HL-60 (cell line): ENCODE data around the gene CNGB1.

Experiments
- DNase-seq, 2 experiments: peaks; one replicate each; pipeline ENCODE4 v3.0.0-alpha.2; 2010 to 2020; ENCODE audit warnings: low read depth in 1 of 2, low spot score in 1 of 2
- H3K27ac ChIP-seq: fragments of 250-450 bp; sonication (Bioruptor Pico); replicated peaks from 2 replicates; pipeline ENCODE4 v1.5.1; 2020; ENCODE audit warnings: mild to moderate bottlenecking, moderate library complexity
- H3K27me3 ChIP-seq: fragments of 250-450 bp; sonication (Bioruptor Pico); 2 replicates; pipeline ENCODE4 v1.5.1; 2021; ENCODE audit warnings: mild to moderate bottlenecking, moderate library complexity; ENCODE audit not compliant: insufficient read depth, poor library complexity, severe bottlenecking
- H3K4me3 ChIP-seq: replicated peaks from 2 replicates; pipeline ENCODE4 v1.5.1; 2011; ENCODE audit warnings: mild to moderate bottlenecking, control low read depth, low read length; ENCODE audit not compliant: insufficient read depth
- GABPA ChIP-seq: IDR thresholded peaks from 2 replicates; pipeline ENCODE4 v1.6.1; 2012; ENCODE audit warnings: low read depth
- POLR2AphosphoS5 ChIP-seq: IDR thresholded peaks from 2 replicates; pipeline ENCODE4 v1.6.1; 2012; ENCODE audit warnings: low read depth
- SPI1 ChIP-seq: IDR thresholded peaks from 2 replicates; pipeline ENCODE4 v1.6.1; 2012; ENCODE audit warnings: low read depth, mild to moderate bottlenecking, borderline replicate concordance
- TF ChIP-seq, protein P1 (sequence below): IDR thresholded peaks from 2 replicates; pipeline ENCODE4 v1.6.1; 2012; ENCODE audit warnings: low read depth; ENCODE audit not compliant: insufficient replicate concordance
- TF ChIP-seq, protein P2 (sequence below): IDR thresholded peaks from one replicate; pipeline ENCODE4 v1.5.1; 2011; ENCODE audit warnings: low read length, control low read depth, inconsistent platforms; ENCODE audit not compliant: insufficient read depth

Gene CNGB1

DNA sequence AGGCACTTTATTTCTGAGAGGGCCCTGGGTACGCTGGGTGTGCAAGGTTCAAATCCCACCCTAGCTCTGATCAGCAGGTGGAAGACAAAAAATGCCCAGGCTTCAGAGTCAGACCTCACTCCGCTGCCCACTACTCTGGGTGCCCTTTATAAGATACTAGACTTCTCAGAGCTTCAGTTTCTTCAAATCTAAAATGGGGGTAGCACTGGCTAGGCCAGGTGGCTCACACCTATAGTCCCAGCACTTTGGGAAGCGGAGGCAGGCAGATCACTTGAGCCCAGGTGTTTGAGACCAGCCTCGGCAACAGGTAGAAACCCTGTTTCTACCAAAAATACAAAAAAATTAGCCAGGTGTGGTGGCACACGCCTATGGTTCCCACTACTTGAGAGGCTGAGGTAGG lies 32.0 kb upstream of the CNGB1 start:
- no peaks in the 10 kb centered on the region for H3K27me3 ChIP-seq
- TF ChIP-seq SPI1, result no peak
- TF ChIP-seq, protein P1, sequence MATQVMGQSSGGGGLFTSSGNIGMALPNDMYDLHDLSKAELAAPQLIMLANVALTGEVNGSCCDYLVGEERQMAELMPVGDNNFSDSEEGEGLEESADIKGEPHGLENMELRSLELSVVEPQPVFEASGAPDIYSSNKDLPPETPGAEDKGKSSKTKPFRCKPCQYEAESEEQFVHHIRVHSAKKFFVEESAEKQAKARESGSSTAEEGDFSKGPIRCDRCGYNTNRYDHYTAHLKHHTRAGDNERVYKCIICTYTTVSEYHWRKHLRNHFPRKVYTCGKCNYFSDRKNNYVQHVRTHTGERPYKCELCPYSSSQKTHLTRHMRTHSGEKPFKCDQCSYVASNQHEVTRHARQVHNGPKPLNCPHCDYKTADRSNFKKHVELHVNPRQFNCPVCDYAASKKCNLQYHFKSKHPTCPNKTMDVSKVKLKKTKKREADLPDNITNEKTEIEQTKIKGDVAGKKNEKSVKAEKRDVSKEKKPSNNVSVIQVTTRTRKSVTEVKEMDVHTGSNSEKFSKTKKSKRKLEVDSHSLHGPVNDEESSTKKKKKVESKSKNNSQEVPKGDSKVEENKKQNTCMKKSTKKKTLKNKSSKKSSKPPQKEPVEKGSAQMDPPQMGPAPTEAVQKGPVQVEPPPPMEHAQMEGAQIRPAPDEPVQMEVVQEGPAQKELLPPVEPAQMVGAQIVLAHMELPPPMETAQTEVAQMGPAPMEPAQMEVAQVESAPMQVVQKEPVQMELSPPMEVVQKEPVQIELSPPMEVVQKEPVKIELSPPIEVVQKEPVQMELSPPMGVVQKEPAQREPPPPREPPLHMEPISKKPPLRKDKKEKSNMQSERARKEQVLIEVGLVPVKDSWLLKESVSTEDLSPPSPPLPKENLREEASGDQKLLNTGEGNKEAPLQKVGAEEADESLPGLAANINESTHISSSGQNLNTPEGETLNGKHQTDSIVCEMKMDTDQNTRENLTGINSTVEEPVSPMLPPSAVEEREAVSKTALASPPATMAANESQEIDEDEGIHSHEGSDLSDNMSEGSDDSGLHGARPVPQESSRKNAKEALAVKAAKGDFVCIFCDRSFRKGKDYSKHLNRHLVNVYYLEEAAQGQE, result no peak
- TF ChIP-seq, protein P2, sequence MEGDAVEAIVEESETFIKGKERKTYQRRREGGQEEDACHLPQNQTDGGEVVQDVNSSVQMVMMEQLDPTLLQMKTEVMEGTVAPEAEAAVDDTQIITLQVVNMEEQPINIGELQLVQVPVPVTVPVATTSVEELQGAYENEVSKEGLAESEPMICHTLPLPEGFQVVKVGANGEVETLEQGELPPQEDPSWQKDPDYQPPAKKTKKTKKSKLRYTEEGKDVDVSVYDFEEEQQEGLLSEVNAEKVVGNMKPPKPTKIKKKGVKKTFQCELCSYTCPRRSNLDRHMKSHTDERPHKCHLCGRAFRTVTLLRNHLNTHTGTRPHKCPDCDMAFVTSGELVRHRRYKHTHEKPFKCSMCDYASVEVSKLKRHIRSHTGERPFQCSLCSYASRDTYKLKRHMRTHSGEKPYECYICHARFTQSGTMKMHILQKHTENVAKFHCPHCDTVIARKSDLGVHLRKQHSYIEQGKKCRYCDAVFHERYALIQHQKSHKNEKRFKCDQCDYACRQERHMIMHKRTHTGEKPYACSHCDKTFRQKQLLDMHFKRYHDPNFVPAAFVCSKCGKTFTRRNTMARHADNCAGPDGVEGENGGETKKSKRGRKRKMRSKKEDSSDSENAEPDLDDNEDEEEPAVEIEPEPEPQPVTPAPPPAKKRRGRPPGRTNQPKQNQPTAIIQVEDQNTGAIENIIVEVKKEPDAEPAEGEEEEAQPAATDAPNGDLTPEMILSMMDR, result no peak
- no peak for TF ChIP-seq GABPA
- TF ChIP-seq POLR2AphosphoS5, result no peak
- H3K4me3 ChIP-seq, result no peak overlapping the region
- no peak for DNase-seq
- no peak overlapping the region for H3K27ac ChIP-seq

DNA sequence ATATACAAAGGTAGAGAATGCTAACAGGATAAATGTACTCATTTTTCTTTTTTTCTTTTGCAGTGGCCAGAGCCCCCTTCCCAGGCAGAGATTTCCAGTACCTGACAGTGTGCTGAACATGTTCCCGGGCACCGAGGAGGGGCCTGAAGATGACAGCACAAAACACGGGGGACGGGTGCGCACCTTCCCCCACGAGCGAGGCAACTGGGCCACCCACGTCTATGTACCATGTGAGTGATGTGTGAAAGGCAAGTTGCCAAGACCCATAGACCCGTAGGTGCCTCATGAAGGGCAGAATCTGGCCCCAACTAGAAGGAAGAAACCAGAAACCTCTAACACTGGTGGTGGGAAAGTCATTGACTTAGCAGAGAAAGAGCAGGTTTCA lies 31.5 kb upstream of the CNGB1 start:
- DNase-seq, result no peak
- TF ChIP-seq, protein P1, result no peak
- no peak for TF ChIP-seq SPI1
- no peak for TF ChIP-seq GABPA
- no peak for TF ChIP-seq POLR2AphosphoS5
- TF ChIP-seq, protein P2, result no peak
- Histone ChIP-seq H3K27me3 (no peaks in the 10 kb centered on the region), H3K4me3 (no peak overlapping the region), H3K27ac (no peak overlapping the region)

DNA sequence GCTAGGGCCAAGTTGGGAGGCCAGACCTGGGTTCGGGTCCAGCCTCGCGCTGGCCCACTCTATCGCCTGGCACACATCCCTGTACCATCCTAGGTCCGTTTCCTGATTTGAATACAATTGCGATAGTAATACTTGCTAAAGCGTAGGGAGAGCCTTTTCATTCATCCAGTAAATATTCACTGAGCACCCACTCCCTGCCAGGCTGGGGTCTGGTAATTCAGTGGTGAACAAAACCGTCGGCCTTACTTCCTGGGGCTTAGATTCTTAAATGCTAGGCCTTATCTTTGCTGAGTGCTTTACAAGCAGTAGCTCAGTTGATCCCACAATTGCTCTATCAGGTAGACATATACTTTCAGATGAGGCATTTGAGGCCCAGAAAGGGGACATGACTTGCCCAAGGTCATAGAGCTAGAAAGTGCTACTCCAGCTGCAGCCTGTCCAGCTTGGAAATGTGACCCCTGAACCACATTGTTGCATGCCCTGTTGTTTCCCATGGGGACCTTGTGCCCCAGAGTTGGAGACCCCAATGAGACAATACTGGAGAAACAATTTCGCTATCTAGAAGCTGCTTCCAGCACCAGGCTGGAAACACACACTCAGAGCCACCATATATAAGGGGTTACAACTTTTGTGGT lies 31.0 kb upstream of the CNGB1 start:
- DNase-seq, result no peak
- Histone ChIP-seq H3K27me3 (no peaks in the 10 kb centered on the region), H3K27ac (peak overlapping the region; percentile 79; the same call in 1 of the 2 replicates), H3K4me3 (peak overlapping the region; percentile 85)
- TF ChIP-seq, protein P1, result no peak
- TF ChIP-seq POLR2AphosphoS5 (no peak), GABPA (no peak), SPI1 (no peak)
- TF ChIP-seq, protein P2, result no peak
